Panc1 (cell line): ENCODE data around the gene BICDL2. TPM values are rescaled to one million over a fixed set of nuclear protein-coding genes. Genes with fewer than 3 reads are reported as not detected.

Experiments used
- ATAC-seq: fragments of 200-7000 bp; cut with Tn5 transposase; 2 replicates; pipeline ENCODE4 v1.9.1; 2020; ENCODE audit warnings: mild to moderate bottlenecking, moderate library complexity
- BruUV-seq: library from RNA; stranded (reverse); fragments of 400-500 nt; replicated peaks from 2 replicates; lab custom pipeline; 2021; lab: Mats Ljungman, UMichigan
- CTCF ChIA-PET: fragments of 300-600 bp; sonication (Branson Sonifier 250); formaldehyde crosslinking; loops from one replicate; lab custom pipeline; 2022; ENCODE audit warnings: antibody characterized with exemption; lab: Charles Lee
- POLR2A ChIA-PET: fragments of 300-600 bp; sonication (Branson Sonifier 250); formaldehyde crosslinking; loops from one replicate; lab custom pipeline; 2022; ENCODE audit warnings: antibody characterized with exemption; lab: Charles Lee
- DNase-seq: peaks from one replicate; pipeline ENCODE4 v3.0.0-alpha.2; 2010; ENCODE audit warnings: low read depth, low spot score
- H3K27ac ChIP-seq: 2 replicates; pipeline ENCODE4 v1.5.1; 2011; ENCODE audit warnings: mild to moderate bottlenecking, low read length, inconsistent platforms
- H3K27me3 ChIP-seq: fragments of 200-500 bp; sonication (Bioruptor generic); 2 replicates; pipeline ENCODE4 v1.6.0; 2014; ENCODE audit warnings: low read length, inconsistent platforms; ENCODE audit not compliant: control insufficient read depth, insufficient read depth
- H3K36me3 ChIP-seq: fragments of 200-500 bp; sonication (Bioruptor generic); 2 replicates; pipeline ENCODE4 v1.5.1; 2014; ENCODE audit warnings: inconsistent platforms, mild to moderate bottlenecking, low read length, moderate library complexity; ENCODE audit not compliant: control insufficient read depth, insufficient read depth
- H3K4me1 ChIP-seq: 2 replicates; pipeline ENCODE4 v1.5.1; 2011; ENCODE audit warnings: inconsistent platforms, mild to moderate bottlenecking, low read length, moderate library complexity; ENCODE audit not compliant: control insufficient read depth, insufficient read depth
- H3K4me3 ChIP-seq, 2 experiments: 2 replicates each; pipeline ENCODE4 v1.5.1; 2011 to 2012; ENCODE audit warnings: low read depth in 2 of 2, low read length in 2 of 2, mild to moderate bottlenecking in 2 of 2, inconsistent platforms in 1 of 2, moderate library complexity in 1 of 2
- H3K9me3 ChIP-seq: fragments of 200-500 bp; sonication (Bioruptor generic); 2 replicates; pipeline ENCODE4 v1.5.1; 2014; ENCODE audit warnings: low read depth, mild to moderate bottlenecking, inconsistent platforms, low read length, moderate library complexity; ENCODE audit not compliant: control insufficient read depth, insufficient read depth
- POLR2AphosphoS5 ChIP-seq: IDR thresholded peaks from 2 replicates; pipeline ENCODE4 v1.6.1; 2012; ENCODE audit warnings: mild to moderate bottlenecking, low read depth, low read length, moderate library complexity
- SIN3A ChIP-seq: IDR thresholded peaks from 2 replicates; pipeline ENCODE4 v1.6.1; 2012; ENCODE audit warnings: low read depth, mild to moderate bottlenecking, low read length, moderate library complexity, borderline replicate concordance; ENCODE audit not compliant: insufficient read depth
- TCF7L2 ChIP-seq: IDR thresholded peaks from 2 replicates; pipeline ENCODE4 v1.6.1; 2011; ENCODE audit warnings: mild to moderate bottlenecking, low read depth, low read length, inconsistent platforms
- in situ Hi-C: cut with HindIII; loops from 2 replicates; pipeline ENCODE4 v1.10.0; 2016; ENCODE audit warnings: low sequenced_read_pairs, low pct_unique_long_range_greater_than_20kb
- intact Hi-C: fragments of 100-400 bp; cut with micrococcal nuclease; formaldehyde crosslinking; loops from one replicate; pipeline ENCODE4 v1.10.0; 2022; ENCODE audit not compliant: unreplicated experiment
- total RNA-seq: library from RNA; stranded (reverse); gene quantifications from one replicate; pipeline ENCODE4 v1.2.1, GENCODE V29; 2021; ENCODE audit not compliant: unreplicated experiment
- TF ChIP-seq, protein P1 (sequence below), 2 experiments: IDR thresholded peaks; 2 replicates each; pipeline ENCODE4 v1.6.1; 2011 to 2012; ENCODE audit warnings: low read depth in 2 of 2, control low read depth in 1 of 2, low read length in 1 of 2, mild to moderate bottlenecking in 1 of 2, moderate library complexity in 1 of 2; ENCODE audit not compliant: insufficient read depth in 1 of 2
- TF ChIP-seq, protein P2 (sequence below): fragments of 450-650 bp; IDR thresholded peaks from 2 replicates; pipeline ENCODE4 v1.5.1; 2017; ENCODE audit warnings: mild to moderate bottlenecking

Gene BICDL2
- total RNA-seq, 1 experiment from 2014 or later = 0.21 TPM

DNA sequence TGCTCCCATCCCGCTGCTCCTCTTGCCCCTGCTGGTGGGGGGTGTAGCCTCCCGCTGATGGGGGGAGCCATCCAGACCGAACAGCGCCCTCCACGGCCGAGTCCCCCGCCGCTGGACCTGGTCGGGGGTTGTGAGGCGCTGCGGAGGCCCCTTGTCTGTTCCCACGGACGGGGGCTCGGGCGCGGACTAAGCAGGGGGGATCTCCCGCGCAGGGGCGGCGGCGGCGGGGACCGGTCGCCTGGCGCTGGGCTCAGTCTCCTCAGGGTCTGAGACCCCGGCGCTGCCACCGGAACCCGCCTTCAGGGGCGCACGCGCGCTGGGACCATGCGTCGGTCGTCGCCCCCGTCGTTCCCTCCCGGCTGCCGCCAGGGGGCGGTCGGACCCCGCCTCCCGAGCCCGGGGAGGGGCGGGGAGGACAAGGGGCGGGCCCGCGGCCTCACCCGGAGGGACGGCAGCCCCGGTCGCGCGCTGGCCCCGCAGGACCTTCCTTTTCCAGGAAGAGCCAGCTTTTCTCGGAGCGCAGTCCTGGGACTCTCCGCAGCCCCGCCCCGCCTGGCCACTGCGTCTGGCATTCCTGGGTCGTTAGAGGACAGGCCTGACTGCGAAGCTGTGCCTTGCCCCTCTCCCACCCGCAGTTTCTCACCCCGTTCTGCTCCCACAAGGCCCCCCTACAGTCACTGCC lies 22.4 kb upstream of the BICDL2 start:
- ATAC-seq (peak; percentile 93), DNase-seq (no peak)
- in situ Hi-C loops = no loop called here
- Histone ChIP-seq H3K27ac (peak overlapping the region; percentile 83), H3K27me3 (no peaks in the 10 kb centered on the region), H3K4me3 (peak overlapping the region; percentile 70 to 74), H3K36me3 (no peaks in the 10 kb centered on the region), H3K9me3 (no peaks in the 10 kb centered on the region), H3K4me1 (peaks cover 2% of the 10 kb centered on the region; the same call in 1 of the 2 replicates)
- intact Hi-C loops = loop anchor here (10.0 kb wide), 1 partner anchor 66 kb away; no protein-coding TSS in a partner anchor
- ChIA-PET POLR2A (no interaction called here), CTCF (interaction anchor here (0.6 to 2.2 kb wide), 10 partner anchors 9 to 1218 kb away, joined by 3 to 9 read pairs (median 4); a partner anchor contains a TSS)
- BruUV-seq = no TSS peak
- TF ChIP-seq TCF7L2 (no peak), POLR2AphosphoS5 (peak; percentile 33; the same call in 1 of the 2 replicates), SIN3A (peak; percentile 65; the same call in 1 of the 2 replicates)
- TF ChIP-seq, protein P1, sequence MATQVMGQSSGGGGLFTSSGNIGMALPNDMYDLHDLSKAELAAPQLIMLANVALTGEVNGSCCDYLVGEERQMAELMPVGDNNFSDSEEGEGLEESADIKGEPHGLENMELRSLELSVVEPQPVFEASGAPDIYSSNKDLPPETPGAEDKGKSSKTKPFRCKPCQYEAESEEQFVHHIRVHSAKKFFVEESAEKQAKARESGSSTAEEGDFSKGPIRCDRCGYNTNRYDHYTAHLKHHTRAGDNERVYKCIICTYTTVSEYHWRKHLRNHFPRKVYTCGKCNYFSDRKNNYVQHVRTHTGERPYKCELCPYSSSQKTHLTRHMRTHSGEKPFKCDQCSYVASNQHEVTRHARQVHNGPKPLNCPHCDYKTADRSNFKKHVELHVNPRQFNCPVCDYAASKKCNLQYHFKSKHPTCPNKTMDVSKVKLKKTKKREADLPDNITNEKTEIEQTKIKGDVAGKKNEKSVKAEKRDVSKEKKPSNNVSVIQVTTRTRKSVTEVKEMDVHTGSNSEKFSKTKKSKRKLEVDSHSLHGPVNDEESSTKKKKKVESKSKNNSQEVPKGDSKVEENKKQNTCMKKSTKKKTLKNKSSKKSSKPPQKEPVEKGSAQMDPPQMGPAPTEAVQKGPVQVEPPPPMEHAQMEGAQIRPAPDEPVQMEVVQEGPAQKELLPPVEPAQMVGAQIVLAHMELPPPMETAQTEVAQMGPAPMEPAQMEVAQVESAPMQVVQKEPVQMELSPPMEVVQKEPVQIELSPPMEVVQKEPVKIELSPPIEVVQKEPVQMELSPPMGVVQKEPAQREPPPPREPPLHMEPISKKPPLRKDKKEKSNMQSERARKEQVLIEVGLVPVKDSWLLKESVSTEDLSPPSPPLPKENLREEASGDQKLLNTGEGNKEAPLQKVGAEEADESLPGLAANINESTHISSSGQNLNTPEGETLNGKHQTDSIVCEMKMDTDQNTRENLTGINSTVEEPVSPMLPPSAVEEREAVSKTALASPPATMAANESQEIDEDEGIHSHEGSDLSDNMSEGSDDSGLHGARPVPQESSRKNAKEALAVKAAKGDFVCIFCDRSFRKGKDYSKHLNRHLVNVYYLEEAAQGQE (IDR thresholded peaks at IDR 0.05; ENCODE audit: insufficient read depth in 1 of 2, low read depth in 2 of 2, low read length in 1 of 2) = no peak
- TF ChIP-seq, protein P2, sequence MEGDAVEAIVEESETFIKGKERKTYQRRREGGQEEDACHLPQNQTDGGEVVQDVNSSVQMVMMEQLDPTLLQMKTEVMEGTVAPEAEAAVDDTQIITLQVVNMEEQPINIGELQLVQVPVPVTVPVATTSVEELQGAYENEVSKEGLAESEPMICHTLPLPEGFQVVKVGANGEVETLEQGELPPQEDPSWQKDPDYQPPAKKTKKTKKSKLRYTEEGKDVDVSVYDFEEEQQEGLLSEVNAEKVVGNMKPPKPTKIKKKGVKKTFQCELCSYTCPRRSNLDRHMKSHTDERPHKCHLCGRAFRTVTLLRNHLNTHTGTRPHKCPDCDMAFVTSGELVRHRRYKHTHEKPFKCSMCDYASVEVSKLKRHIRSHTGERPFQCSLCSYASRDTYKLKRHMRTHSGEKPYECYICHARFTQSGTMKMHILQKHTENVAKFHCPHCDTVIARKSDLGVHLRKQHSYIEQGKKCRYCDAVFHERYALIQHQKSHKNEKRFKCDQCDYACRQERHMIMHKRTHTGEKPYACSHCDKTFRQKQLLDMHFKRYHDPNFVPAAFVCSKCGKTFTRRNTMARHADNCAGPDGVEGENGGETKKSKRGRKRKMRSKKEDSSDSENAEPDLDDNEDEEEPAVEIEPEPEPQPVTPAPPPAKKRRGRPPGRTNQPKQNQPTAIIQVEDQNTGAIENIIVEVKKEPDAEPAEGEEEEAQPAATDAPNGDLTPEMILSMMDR = peak; percentile 97

DNA sequence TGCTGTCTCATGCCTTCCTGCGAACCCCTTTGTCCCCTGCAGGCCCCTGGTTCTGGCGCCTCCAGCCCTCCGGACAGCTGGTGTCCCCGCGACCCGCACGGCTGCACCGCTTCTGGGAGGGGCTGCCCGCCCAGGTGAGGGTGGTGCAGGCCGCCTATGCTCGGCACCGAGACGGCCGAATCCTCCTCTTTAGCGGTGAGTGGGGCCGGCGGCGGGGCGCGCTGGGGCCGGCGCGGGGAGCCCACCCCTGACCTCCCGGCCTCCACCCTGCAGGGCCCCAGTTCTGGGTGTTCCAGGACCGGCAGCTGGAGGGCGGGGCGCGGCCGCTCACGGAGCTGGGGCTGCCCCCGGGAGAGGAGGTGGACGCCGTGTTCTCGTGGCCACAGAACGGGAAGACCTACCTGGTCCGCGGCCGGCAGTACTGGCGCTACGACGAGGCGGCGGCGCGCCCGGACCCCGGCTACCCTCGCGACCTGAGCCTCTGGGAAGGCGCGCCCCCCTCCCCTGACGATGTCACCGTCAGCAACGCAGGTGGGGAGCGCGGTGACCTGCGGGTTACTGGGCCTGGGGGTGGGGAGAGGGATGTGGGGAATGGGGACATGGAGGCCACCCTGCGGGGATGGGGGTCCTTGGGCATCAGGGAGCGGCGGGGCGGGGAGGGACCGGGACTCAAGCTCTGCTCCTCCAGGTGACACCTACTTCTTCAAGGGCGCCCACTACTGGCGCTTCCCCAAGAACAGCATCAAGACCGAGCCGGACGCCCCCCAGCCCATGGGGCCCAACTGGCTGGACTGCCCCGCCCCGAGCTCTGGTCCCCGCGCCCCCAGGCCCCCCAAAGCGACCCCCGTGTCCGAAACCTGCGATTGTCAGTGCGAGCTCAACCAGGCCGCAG lies 21.6 kb upstream of the BICDL2 start:
- H3K4me1 ChIP-seq = peaks cover 2% of the 10 kb centered on the region; the same call in 1 of the 2 replicates
- H3K36me3 ChIP-seq = no peaks in the 10 kb centered on the region
- BruUV-seq = no TSS peak
- DNase-seq (no peak), ATAC-seq (peak; percentile 66)
- TF ChIP-seq, protein P2 = no peak
- TF ChIP-seq, protein P1 (IDR thresholded peaks at IDR 0.05; ENCODE audit: insufficient read depth in 1 of 2, low read depth in 2 of 2, low read length in 1 of 2) = no peak
- TF ChIP-seq POLR2AphosphoS5 (no peak), SIN3A (no peak), TCF7L2 (no peak)
- CTCF ChIA-PET = interaction anchor here (0.6 to 2.2 kb wide), 8 partner anchors 9 to 114 kb away, joined by 3 to 12 read pairs (median 6); no protein-coding TSS in a partner anchor
- no peaks in the 10 kb centered on the region for H3K9me3 ChIP-seq
- peak overlapping the region; percentile 70 to 74 for H3K4me3 ChIP-seq
- H3K27ac ChIP-seq = no peak overlapping the region; the same call in 1 of the 2 replicates
- intact Hi-C loops (loop anchor here (10.0 kb wide), 1 partner anchor 66 kb away; no protein-coding TSS in a partner anchor), in situ Hi-C loops (no loop called here)
- no peaks in the 10 kb centered on the region for H3K27me3 ChIP-seq
- POLR2A ChIA-PET = no interaction called here
